ENCODE measurements around the gene DMAC2L.
A peak's percentile ranks its signal among the peaks of the same experiment; 100 is the strongest.

Gene DMAC2L, protein sequence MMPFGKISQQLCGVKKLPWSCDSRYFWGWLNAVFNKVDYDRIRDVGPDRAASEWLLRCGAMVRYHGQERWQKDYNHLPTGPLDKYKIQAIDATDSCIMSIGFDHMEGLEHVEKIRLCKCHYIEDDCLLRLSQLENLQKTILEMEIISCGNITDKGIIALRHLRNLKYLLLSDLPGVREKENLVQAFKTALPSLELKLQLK

DNA sequence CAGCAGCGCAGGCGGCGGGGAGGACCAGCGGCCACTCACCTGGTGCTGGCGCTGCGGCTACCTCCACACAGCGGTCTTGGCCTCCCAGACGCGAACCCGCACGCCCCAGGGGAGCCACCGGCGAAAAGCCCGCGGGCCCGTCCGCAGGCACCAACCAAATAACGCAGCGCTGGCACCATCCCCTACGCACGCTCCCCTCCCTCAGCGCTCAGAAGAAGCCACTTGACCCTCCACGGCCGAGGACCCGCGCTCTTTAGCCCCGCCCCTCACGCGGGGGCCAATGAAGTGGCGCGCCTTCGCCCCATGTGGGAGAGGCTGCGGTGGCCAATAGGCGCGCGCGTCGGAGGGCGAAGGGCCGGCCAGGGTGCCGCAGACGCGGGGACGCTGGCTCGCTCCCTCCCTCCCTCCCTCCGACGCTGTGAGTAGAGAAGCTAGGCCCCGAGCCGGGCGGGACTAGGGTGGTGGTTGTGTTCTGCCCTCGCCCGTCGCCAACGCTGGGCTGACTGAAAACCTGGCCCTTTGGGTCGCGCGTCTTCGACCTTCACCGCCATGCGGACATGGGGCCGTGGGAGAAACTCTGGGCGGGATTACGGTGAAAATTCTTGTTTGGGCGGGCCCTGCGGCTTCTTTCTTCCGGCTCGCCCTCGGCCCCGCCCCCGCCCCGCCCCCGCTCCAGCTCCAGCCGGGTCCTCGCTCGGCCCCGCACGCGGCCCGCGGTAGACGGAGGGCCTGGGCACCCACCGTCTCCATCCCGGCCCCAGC, at the start of gene DMAC2L, which contains the start of gene L2HGDH:
Gene DMAC2L (plus strand): TSS at position 353 of the 762 bp plus-strand sequence. CDS start 9,164 bp downstream, outside the sequence.
Gene L2HGDH (minus strand): TSS at position 258 of the 762 bp plus-strand sequence. CDS start 79 bp downstream, at position 179.
- H3K4me3 ChIP-seq: peak within 1 kb of the TSS; percentile 95
- peak within 1 kb of the TSS; percentile 94 to 97 for H3K27ac ChIP-seq
- peak; percentile 93 for DNase-seq (ENCODE audit: low spot score)
- TF ChIP-seq, protein P1, sequence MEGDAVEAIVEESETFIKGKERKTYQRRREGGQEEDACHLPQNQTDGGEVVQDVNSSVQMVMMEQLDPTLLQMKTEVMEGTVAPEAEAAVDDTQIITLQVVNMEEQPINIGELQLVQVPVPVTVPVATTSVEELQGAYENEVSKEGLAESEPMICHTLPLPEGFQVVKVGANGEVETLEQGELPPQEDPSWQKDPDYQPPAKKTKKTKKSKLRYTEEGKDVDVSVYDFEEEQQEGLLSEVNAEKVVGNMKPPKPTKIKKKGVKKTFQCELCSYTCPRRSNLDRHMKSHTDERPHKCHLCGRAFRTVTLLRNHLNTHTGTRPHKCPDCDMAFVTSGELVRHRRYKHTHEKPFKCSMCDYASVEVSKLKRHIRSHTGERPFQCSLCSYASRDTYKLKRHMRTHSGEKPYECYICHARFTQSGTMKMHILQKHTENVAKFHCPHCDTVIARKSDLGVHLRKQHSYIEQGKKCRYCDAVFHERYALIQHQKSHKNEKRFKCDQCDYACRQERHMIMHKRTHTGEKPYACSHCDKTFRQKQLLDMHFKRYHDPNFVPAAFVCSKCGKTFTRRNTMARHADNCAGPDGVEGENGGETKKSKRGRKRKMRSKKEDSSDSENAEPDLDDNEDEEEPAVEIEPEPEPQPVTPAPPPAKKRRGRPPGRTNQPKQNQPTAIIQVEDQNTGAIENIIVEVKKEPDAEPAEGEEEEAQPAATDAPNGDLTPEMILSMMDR (IDR thresholded peaks at IDR 0.05): no peak

DNA sequence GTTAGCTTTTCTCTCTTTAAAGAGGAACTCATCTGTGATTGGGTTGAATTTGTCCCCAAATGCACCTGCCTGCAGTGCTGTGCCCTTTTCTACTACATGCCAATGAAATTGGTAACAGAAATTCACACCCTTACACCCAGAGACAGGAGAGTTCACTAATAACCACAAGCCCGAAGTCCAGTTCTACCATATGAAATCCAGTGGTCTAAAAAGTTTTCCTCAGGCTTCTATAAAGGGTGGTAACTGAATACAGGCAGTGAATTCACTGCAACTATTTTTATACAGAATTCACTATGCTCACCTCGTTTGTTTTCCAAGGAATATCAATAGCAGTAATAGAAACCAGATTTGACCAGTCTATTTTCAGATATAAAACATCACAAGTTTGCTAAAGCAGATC, 49.3 kb upstream of the DMAC2L start:
- H3K4me3 ChIP-seq: no peak overlapping the region
- TF ChIP-seq, protein P1 (IDR thresholded peaks at IDR 0.05): no peak
- no peak overlapping the region for H3K27ac ChIP-seq
- no peak for DNase-seq (ENCODE audit: low spot score)

DNA sequence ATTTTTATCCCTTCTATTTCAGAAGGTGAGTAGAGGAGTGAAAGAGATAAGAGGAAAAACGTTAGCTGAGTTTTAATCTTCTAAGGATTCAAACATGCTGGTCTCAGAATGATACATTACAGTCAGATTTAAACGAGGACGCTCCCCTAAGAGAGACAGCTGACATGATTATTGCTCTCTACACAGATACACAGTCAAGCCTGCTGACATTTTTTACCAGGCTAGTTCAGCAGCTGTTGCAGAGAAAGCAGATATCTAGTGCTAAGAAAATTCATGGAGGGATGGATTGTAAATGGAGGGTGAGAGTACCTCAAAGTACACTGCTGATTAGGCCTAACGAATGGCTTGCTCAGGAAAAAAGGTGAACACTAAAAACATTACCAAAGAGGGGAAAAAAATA, 48.8 kb upstream of the DMAC2L start:
- no peak overlapping the region for H3K4me3 ChIP-seq
- DNase-seq (ENCODE audit: low spot score): no peak
- no peak overlapping the region for H3K27ac ChIP-seq
- TF ChIP-seq, protein P1 (IDR thresholded peaks at IDR 0.05): no peak

DNA sequence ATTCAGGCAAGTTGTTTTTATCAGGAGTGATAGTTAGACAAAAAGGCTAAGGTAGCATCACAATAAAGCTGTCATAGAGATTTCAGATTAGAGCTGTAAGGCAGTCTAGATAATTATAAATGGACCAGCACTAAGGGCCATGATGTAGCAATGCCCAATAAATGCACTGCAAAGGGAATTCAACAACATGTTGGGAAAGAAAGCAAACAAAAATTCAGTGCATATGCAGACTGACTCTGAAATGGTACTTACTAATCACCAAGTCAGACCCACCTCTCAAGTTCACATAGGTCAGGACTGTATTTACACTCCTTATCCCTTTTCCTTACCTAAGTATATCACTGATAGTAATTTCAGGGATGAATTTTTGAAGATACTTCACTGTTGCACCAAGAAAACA, 47.1 kb upstream of the DMAC2L start:
- Histone ChIP-seq H3K4me3 (no peak overlapping the region), H3K27ac (no peak overlapping the region)
- DNase-seq (ENCODE audit: low spot score): no peak
- TF ChIP-seq, protein P1 (IDR thresholded peaks at IDR 0.05): no peak

DNA sequence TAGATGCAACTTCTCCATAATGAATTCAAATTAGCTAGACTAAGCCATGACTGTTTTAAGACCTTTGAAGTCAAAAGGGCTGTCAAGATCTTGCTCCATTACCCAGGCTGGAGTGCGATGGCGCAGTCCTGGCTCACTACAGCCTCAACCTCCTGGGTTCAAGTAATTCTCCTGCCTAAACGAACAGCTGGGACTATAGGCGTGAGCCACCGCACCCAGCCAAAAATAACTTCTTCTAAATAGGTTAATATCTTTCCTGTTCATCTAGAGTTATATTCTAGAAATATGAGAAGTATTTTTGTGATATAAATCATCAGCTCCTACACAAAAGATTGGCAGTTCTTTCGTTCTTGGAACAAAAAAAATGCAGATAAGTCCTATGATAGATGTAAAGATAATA, 41.2 kb upstream of the DMAC2L start:
- Histone ChIP-seq H3K27ac (no peak overlapping the region), H3K4me3 (no peak overlapping the region)
- TF ChIP-seq, protein P1 (IDR thresholded peaks at IDR 0.05): no peak
- DNase-seq (ENCODE audit: low spot score): no peak

DNA sequence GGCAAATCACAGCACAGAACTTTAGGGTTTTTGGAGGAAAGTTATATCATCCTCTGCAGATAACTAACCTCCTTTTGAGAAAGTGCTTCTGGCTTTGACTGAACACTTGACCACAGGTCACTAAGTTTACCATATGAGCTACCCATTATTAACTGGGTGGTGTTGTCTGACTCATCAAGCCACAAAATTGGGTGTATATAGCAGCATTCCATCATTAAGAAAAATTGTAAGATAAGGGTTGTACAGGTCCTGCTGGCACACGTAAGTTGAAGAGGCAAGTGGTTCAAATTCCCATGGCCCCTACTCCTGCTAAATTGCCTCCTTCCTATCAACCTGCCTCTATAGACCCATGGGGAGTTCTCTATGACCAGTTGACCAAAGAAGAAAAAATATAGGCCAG, 39.6 kb upstream of the DMAC2L start:
- DNase-seq (ENCODE audit: low spot score): no peak

More for the DNA sequence above, 39.6 kb upstream of the DMAC2L start:
- Histone ChIP-seq H3K4me3 (no peak overlapping the region), H3K27ac (no peak overlapping the region)
- TF ChIP-seq, protein P1 (IDR thresholded peaks at IDR 0.05): no peak

Measured in coronary artery (tissue), 2 donors.